HG03175 (cell line): ENCODE data around the gene P3H4.

Experiments
- ATAC-seq: cut with Tn5 transposase; IDR thresholded peaks from one replicate; pipeline ENCODE4 v1.9.1; 2021; ENCODE audit warnings: mild to moderate bottlenecking, moderate library complexity; ENCODE audit not compliant: unreplicated experiment

P3H4 gene

GRCh38 chr17:41772586-41773189, 39.1 kb downstream of the P3H4 start:
- no peak for ATAC-seq

GRCh38 chr17:41772218-41772585, 39.5 kb downstream of the P3H4 start:
- ATAC-seq = no peak

- no peak for ATAC-seq
Observed at GRCh38 chr17:41771389-41772206, 40.2 kb downstream of the P3H4 start.

- no peak for ATAC-seq
Observed at GRCh38 chr17:41769985-41770384, 41.8 kb downstream of the P3H4 start.

- ATAC-seq = no peak
Observed at GRCh38 chr17:41769346-41769862, 42.3 kb downstream of the P3H4 start.

- no peak for ATAC-seq
Observed at GRCh38 chr17:41768682-41769288, 43.0 kb downstream of the P3H4 start.

- no peak for ATAC-seq
Observed at GRCh38 chr17:41767324-41768042, 44.3 kb downstream of the P3H4 start.

- ATAC-seq = no peak
Observed at GRCh38 chr17:41766135-41766534, 45.6 kb downstream of the P3H4 start.

- no peak for ATAC-seq
Observed at GRCh38 chr17:41763327-41763726, 48.4 kb downstream of the P3H4 start.

- no peak for ATAC-seq
Observed at GRCh38 chr17:41762841-41763240, 48.9 kb downstream of the P3H4 start.

- no peak for ATAC-seq
Observed at GRCh38 chr17:41762391-41762790, 49.4 kb downstream of the P3H4 start.

- ATAC-seq = no peak
Observed at GRCh38 chr17:41760878-41761277, 50.9 kb downstream of the P3H4 start.

- ATAC-seq = no peak
Observed at GRCh38 chr17:41758601-41759000, 53.1 kb downstream of the P3H4 start.

- no peak for ATAC-seq
Observed at GRCh38 chr17:41754066-41754465, 57.7 kb downstream of the P3H4 start.
